ENCODE measurements around the gene BPIFB4.

DNA sequence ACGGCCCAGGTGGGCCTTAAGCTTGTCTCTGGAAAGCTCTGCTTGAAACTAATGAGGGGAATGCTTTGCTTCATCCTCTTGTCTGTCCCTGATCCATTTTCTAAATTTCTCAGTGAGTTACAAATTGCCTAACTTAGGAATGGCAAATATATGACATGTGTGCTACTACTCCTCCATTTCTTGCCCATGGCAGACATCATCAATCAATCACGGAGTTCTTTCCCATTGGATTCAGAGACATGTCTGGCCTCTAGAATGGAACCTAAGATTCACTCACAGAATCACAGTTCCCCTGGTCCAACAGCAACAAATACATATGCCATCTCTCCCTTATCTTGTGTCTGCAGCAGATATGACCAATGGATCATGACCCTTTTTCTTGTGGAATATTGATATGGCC is 6.6 kb upstream of the BPIFB4 start:
- TF ChIP-seq EP300 (IDR thresholded peaks at IDR 0.05; ENCODE audit: borderline replicate concordance in 1 of 2, low read depth in 1 of 2, low read length in 1 of 2) (no peak), EZH2phosphoT487 (IDR thresholded peaks at IDR 0.05; ENCODE audit: borderline replicate concordance, low read depth) (no peak), REST (IDR thresholded peaks at IDR 0.05; ENCODE audit: low read depth, low read length) (no peak), TAF1 (IDR thresholded peaks at IDR 0.05; ENCODE audit: borderline replicate concordance, low read depth, low read length) (no peak), POLR2AphosphoS5 (IDR thresholded peaks at IDR 0.05; ENCODE audit: low read depth, low read length) (no peak), PBX3 (IDR thresholded peaks at IDR 0.05) (no peak), RCOR1 (IDR thresholded peaks at IDR 0.05; ENCODE audit: low read length) (no peak)
- TF ChIP-seq, protein P1, sequence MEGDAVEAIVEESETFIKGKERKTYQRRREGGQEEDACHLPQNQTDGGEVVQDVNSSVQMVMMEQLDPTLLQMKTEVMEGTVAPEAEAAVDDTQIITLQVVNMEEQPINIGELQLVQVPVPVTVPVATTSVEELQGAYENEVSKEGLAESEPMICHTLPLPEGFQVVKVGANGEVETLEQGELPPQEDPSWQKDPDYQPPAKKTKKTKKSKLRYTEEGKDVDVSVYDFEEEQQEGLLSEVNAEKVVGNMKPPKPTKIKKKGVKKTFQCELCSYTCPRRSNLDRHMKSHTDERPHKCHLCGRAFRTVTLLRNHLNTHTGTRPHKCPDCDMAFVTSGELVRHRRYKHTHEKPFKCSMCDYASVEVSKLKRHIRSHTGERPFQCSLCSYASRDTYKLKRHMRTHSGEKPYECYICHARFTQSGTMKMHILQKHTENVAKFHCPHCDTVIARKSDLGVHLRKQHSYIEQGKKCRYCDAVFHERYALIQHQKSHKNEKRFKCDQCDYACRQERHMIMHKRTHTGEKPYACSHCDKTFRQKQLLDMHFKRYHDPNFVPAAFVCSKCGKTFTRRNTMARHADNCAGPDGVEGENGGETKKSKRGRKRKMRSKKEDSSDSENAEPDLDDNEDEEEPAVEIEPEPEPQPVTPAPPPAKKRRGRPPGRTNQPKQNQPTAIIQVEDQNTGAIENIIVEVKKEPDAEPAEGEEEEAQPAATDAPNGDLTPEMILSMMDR (IDR thresholded peaks at IDR 0.05) = no peak
- TF ChIP-seq, protein P2, sequence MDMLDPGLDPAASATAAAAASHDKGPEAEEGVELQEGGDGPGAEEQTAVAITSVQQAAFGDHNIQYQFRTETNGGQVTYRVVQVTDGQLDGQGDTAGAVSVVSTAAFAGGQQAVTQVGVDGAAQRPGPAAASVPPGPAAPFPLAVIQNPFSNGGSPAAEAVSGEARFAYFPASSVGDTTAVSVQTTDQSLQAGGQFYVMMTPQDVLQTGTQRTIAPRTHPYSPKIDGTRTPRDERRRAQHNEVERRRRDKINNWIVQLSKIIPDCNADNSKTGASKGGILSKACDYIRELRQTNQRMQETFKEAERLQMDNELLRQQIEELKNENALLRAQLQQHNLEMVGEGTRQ (IDR thresholded peaks at IDR 0.05; ENCODE audit: borderline replicate concordance, low read depth, low read length) = no peak
- TF ChIP-seq, protein P3, sequence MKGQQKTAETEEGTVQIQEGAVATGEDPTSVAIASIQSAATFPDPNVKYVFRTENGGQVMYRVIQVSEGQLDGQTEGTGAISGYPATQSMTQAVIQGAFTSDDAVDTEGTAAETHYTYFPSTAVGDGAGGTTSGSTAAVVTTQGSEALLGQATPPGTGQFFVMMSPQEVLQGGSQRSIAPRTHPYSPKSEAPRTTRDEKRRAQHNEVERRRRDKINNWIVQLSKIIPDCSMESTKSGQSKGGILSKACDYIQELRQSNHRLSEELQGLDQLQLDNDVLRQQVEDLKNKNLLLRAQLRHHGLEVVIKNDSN (IDR thresholded peaks at IDR 0.05; ENCODE audit: borderline replicate concordance, low read depth) = no peak
